ENCODE measurements around the gene SPINK4. TPM values are rescaled to one million over a fixed set of nuclear protein-coding genes. Genes with fewer than 3 reads are reported as not detected.

The SPINK4 gene
- total RNA-seq, 1 experiment from 2014 or later: not detected

- Histone ChIP-seq H3K9me2 (ENCODE audit: insufficient read depth) (no peaks in the 10 kb centered on the region), H2AFZ (ENCODE audit: low read depth, low read length, poor library complexity, severe bottlenecking) (no peak overlapping the region), H4K20me1 (ENCODE audit: insufficient read depth) (no peaks in the 10 kb centered on the region), H3K27me3 (ENCODE audit: insufficient read depth, low read length) (no peaks in the 10 kb centered on the region), H3K4me2 (ENCODE audit: low read length) (no peak overlapping the region), H3K9ac (ENCODE audit: low read length) (no peak overlapping the region), H3K9me3 (ENCODE audit: control insufficient read depth in 1 of 2, insufficient read depth in 1 of 2, low read depth in 1 of 2, low read length in 2 of 2) (no peaks in the 10 kb centered on the region), H3K4me1 (ENCODE audit: control insufficient read depth in 1 of 2, insufficient read depth in 2 of 2, low read length in 2 of 2) (peaks cover 30 to 46% of the 10 kb centered on the region in 2 experiments), H3K27ac (ENCODE audit: low read depth, low read length) (no peak overlapping the region), H3K36me3 (ENCODE audit: control insufficient read depth in 1 of 2, insufficient read depth in 2 of 2, low read length in 2 of 2) (no peaks in the 10 kb centered on the region), H3K79me2 (ENCODE audit: insufficient read depth, low read length) (no peaks in the 10 kb centered on the region), H3K4me3 (replicated peaks in 1 of 2; ENCODE audit: low read depth in 1 of 2, low read length in 2 of 2) (no peak overlapping the region)
- RAD21 ChIA-PET (ENCODE audit: low non-redundant PET in 1 of 2, low total read pairs in 2 of 2, uncharacterized antibody in 2 of 2, unreplicated experiment in 2 of 2): no interaction called here
- intact Hi-C loops (cut with micrococcal nuclease): no loop called here
- no peak for ATAC-seq
- no peak for TF ChIP-seq EZH2phosphoT487 (IDR thresholded peaks at IDR 0.05; ENCODE audit: borderline replicate concordance)
- TF ChIP-seq REST (IDR thresholded peaks at IDR 0.05; ENCODE audit: low read depth): no peak
- no peak for TF ChIP-seq SP1 (IDR thresholded peaks at IDR 0.05; ENCODE audit: low read depth)
- TF ChIP-seq ZNF274 (IDR thresholded peaks at IDR 0.05; ENCODE audit: low read depth, low read length): no peak
- TF ChIP-seq EZH2 (IDR thresholded peaks at IDR 0.05): no peak
- TF ChIP-seq MAX (IDR thresholded peaks at IDR 0.05): no peak
- TF ChIP-seq ATF3 (IDR thresholded peaks at IDR 0.05): no peak
- TF ChIP-seq RAD21 (IDR thresholded peaks at IDR 0.05; ENCODE audit: low read depth): no peak
- TF ChIP-seq CEBPB (IDR thresholded peaks at IDR 0.05; ENCODE audit: low read depth): no peak
- no peak for TF ChIP-seq POLR2AphosphoS5 (IDR thresholded peaks at IDR 0.05; ENCODE audit: low read depth, low read length)
- no peak for TF ChIP-seq TCF7L2 (IDR thresholded peaks at IDR 0.05; ENCODE audit: borderline replicate concordance, extremely low read depth, insufficient read depth, insufficient read length)
- no peak for TF ChIP-seq CTCF (IDR thresholded peaks at IDR 0.05 in 2 of 3, conservative IDR thresholded peaks at IDR 0.05 in 1 of 3; ENCODE audit: borderline replicate concordance in 1 of 3, insufficient read depth in 1 of 3, low read depth in 2 of 3, low read length in 2 of 3)
- no peak for TF ChIP-seq ZFX (IDR thresholded peaks at IDR 0.05)
- no peak for TF ChIP-seq FOSL1 (IDR thresholded peaks at IDR 0.05; ENCODE audit: low read depth)
- TF ChIP-seq SIN3A (IDR thresholded peaks at IDR 0.05; ENCODE audit: low read depth): no peak
- TF ChIP-seq POLR2A (IDR thresholded peaks at IDR 0.05; ENCODE audit: borderline replicate concordance, extremely low read depth, insufficient read depth, insufficient read length): no peak
- no peak for TF ChIP-seq JUND (IDR thresholded peaks at IDR 0.05)
- no peak for TF ChIP-seq YY1 (IDR thresholded peaks at IDR 0.05; ENCODE audit: extremely low read depth, insufficient replicate concordance, low read depth, low read length)
- no peak for TF ChIP-seq CBX3 (IDR thresholded peaks at IDR 0.05; ENCODE audit: low read depth)
- CTCF ChIA-PET: no interaction called here
- no TSS peak for BruUV-seq (replicated peaks)
- DNase-seq (ENCODE audit: low read depth, low spot score): no peak
- POLR2A ChIA-PET: no interaction called here
Measured at GRCh38 chr9:33236571-33236970, 3.4 kb upstream of the SPINK4 start.

Data from HCT116 (cell line).